GM13976 (cell line): ENCODE results near the gene TRPM8.

Source experiments
- DNase-seq: peaks from one replicate; pipeline ENCODE4 v3.0.0; 2012; ENCODE audit warnings: low spot score
- CTCF ChIP-seq: IDR thresholded peaks from 2 replicates; pipeline ENCODE4 v1.5.1; 2012; ENCODE audit warnings: borderline replicate concordance, mild to moderate bottlenecking; ENCODE audit not compliant: insufficient read depth; ENCODE audit errors: extremely low read depth, missing control alignments, control extremely low read depth
- in situ Hi-C: fragments of 300-500 bp; cut with MboI; formaldehyde crosslinking; loops from one replicate; pipeline ENCODE4 v1.12.0; 2022; ENCODE audit warnings: low sequenced_read_pairs, mixed read lengths, inconsistent platforms; ENCODE audit not compliant: unreplicated experiment

TRPM8 gene

GRCh38 chr2:234003972-234004617 lies 86.9 kb downstream of the TRPM8 start:
- in situ Hi-C loops, result no loop called here
- DNase-seq, result no peak
- TF ChIP-seq CTCF, result no peak

- in situ Hi-C loops, result no loop called here
- no peak for DNase-seq
- no peak for TF ChIP-seq CTCF
Measured at GRCh38 chr2:234005126-234005525, 88.0 kb downstream of the TRPM8 start.

- in situ Hi-C loops, result no loop called here
Measured at GRCh38 chr2:234006501-234006900, 89.3 kb downstream of the TRPM8 start.

GRCh38 chr2:234014427-234014826 lies 97.3 kb downstream of the TRPM8 start:
- no peak for TF ChIP-seq CTCF
- in situ Hi-C loops, result no loop called here

More at GRCh38 chr2:234006501-234006900, 89.3 kb downstream of the TRPM8 start:
- no peak for TF ChIP-seq CTCF
- no peak for DNase-seq

GRCh38 chr2:234015861-234016260 lies 98.7 kb downstream of the TRPM8 start:
- no peak for TF ChIP-seq CTCF
- in situ Hi-C loops, result no loop called here
- DNase-seq, result no peak

More at GRCh38 chr2:234014427-234014826, 97.3 kb downstream of the TRPM8 start:
- DNase-seq, result no peak

- no peak for TF ChIP-seq CTCF
- DNase-seq, result no peak
- in situ Hi-C loops, result no loop called here
Measured at GRCh38 chr2:234019896-234020295, 102.7 kb downstream of the TRPM8 start.

GRCh38 chr2:234020332-234020731 lies 103.2 kb downstream of the TRPM8 start:
- in situ Hi-C loops, result no loop called here
- TF ChIP-seq CTCF, result no peak
- no peak for DNase-seq
